ENCODE measurements around the gene ZFP28. TPM values are rescaled to one million over a fixed set of nuclear protein-coding genes. Genes with fewer than 3 reads are reported as not detected.

ZFP28 gene
- polyA plus RNA-seq, 1 donor (not counting 4 experiments of a cell fraction or from before 2014, with no cell fraction given), result 6.9 TPM

- Histone ChIP-seq H3K36me3 (ENCODE audit: control insufficient read depth in 2 of 2, extremely low read depth in 1 of 2, insufficient read depth in 2 of 2, low read length in 2 of 2) (peaks cover 6 to 12% of the 10 kb centered on the region in 2 experiments), H2AFZ (ENCODE audit: control insufficient read depth, low read length) (peak overlapping the region; percentile 98), H3K4me3 (ENCODE audit: control insufficient read depth in 2 of 3, extremely low read depth in 1 of 3, insufficient read depth in 2 of 3, low read depth in 1 of 3, low read length in 3 of 3) (peak overlapping the region; percentile 69 to 92 (median 87)), H3K4me1 (ENCODE audit: control insufficient read depth, extremely low read depth, insufficient read depth, low read length) (no peaks in the 10 kb centered on the region), H3K9ac (ENCODE audit: control insufficient read depth, extremely low read depth, insufficient read depth, low read length) (peak overlapping the region; percentile 73), H3K9me3 (ENCODE audit: control insufficient read depth, low read depth, low read length) (peaks cover 11% of the 10 kb centered on the region), H3K27ac (ENCODE audit: control insufficient read depth, insufficient read depth, low read length) (peak overlapping the region; percentile 28), H3K4me2 (ENCODE audit: control insufficient read depth, extremely low read depth, insufficient read depth, low read depth, low read length) (peak overlapping the region; percentile 63), H3K9me1 (ENCODE audit: control insufficient read depth, extremely low read depth, insufficient read depth, low read length) (no peaks in the 10 kb centered on the region), H3K27me3 (ENCODE audit: control insufficient read depth, extremely low read depth, insufficient read depth, low read length) (no peaks in the 10 kb centered on the region), H3K79me2 (ENCODE audit: control insufficient read depth, insufficient read depth, low read length) (no peaks in the 10 kb centered on the region), H4K20me1 (ENCODE audit: control insufficient read depth, extremely low read depth, insufficient read depth, low read length) (no peaks in the 10 kb centered on the region)
- TF ChIP-seq EZH2 (IDR thresholded peaks at IDR 0.05; ENCODE audit: low read length) (no peak), CTCF (optimal IDR thresholded peaks at IDR 0.05 in 1 of 3, IDR thresholded peaks at IDR 0.05 in 1 of 3, conservative IDR thresholded peaks at IDR 0.05 in 1 of 3; ENCODE audit: extremely low read depth in 1 of 3, insufficient read depth in 2 of 3, low read length in 3 of 3) (no peak)
- FAIRE-seq, result no peak
- no peak for DNase-seq (ENCODE audit: low read depth, low spot score)
- dilution Hi-C loops (cut with MboI; ENCODE audit: extremely low pct_ligation_motif_present, low sequenced_read_pairs), result no loop called here
Observed at GRCh38 chr19:56566904-56567273, 28.1 kb downstream of the ZFP28 start.

GRCh38 chr19:56567274-56568120 lies 28.7 kb downstream of the ZFP28 start, which contains the start of gene ZNF470:
TSS of gene ZNF470 (plus strand) at chr19:56567468. CDS start at chr19:56570312, 2,844 bp downstream.
- FAIRE-seq (peak; percentile 51), DNase-seq (ENCODE audit: low read depth, low spot score) (peak; percentile 36)
- no peak for TF ChIP-seq EZH2 (IDR thresholded peaks at IDR 0.05; ENCODE audit: low read length)
- no peak for TF ChIP-seq CTCF (optimal IDR thresholded peaks at IDR 0.05 in 1 of 3, IDR thresholded peaks at IDR 0.05 in 1 of 3, conservative IDR thresholded peaks at IDR 0.05 in 1 of 3; ENCODE audit: extremely low read depth in 1 of 3, insufficient read depth in 2 of 3, low read length in 3 of 3)
- Histone ChIP-seq H3K4me2 (ENCODE audit: control insufficient read depth, extremely low read depth, insufficient read depth, low read depth, low read length) (peak within 1 kb of the TSS; percentile 63), H4K20me1 (ENCODE audit: control insufficient read depth, extremely low read depth, insufficient read depth, low read length) (no peaks in the 10 kb centered on the region), H3K36me3 (ENCODE audit: control insufficient read depth in 2 of 2, extremely low read depth in 1 of 2, insufficient read depth in 2 of 2, low read length in 2 of 2) (peaks cover 6 to 13% of the 10 kb centered on the region in 2 experiments), H3K27ac (ENCODE audit: control insufficient read depth, insufficient read depth, low read length) (peak within 1 kb of the TSS; percentile 28), H3K4me3 (ENCODE audit: control insufficient read depth in 2 of 3, extremely low read depth in 1 of 3, insufficient read depth in 2 of 3, low read depth in 1 of 3, low read length in 3 of 3) (peak within 1 kb of the TSS; percentile 69 to 92 (median 87)), H3K9ac (ENCODE audit: control insufficient read depth, extremely low read depth, insufficient read depth, low read length) (peak within 1 kb of the TSS; percentile 73), H3K9me3 (ENCODE audit: control insufficient read depth, low read depth, low read length) (peaks cover 13% of the 10 kb centered on the region), H3K27me3 (ENCODE audit: control insufficient read depth, extremely low read depth, insufficient read depth, low read length) (no peaks in the 10 kb centered on the region), H3K4me1 (ENCODE audit: control insufficient read depth, extremely low read depth, insufficient read depth, low read length) (no peaks in the 10 kb centered on the region), H3K9me1 (ENCODE audit: control insufficient read depth, extremely low read depth, insufficient read depth, low read length) (no peaks in the 10 kb centered on the region), H2AFZ (ENCODE audit: control insufficient read depth, low read length) (peak within 1 kb of the TSS; percentile 98), H3K79me2 (ENCODE audit: control insufficient read depth, insufficient read depth, low read length) (no peaks in the 10 kb centered on the region)
- dilution Hi-C loops (cut with MboI; ENCODE audit: extremely low pct_ligation_motif_present, low sequenced_read_pairs), result no loop called here

Measured in keratinocyte (primary cell).